Measurements from ENCODE around the gene RAD51B.

GRCh38 chr14:68606644-68607043, 787.1 kb downstream of the RAD51B start:
- no peak for TF ChIP-seq POLR2A (IDR thresholded peaks at IDR 0.05; ENCODE audit: low read depth, low read length)
- no peak for TF ChIP-seq TAF1 (IDR thresholded peaks at IDR 0.05; ENCODE audit: low read depth, low read length)
- no peak for TF ChIP-seq POLR2AphosphoS5 (IDR thresholded peaks at IDR 0.05; ENCODE audit: low read depth, low read length)
- TF ChIP-seq SPI1 (IDR thresholded peaks at IDR 0.05; ENCODE audit: low read depth, low read length) = no peak
- TF ChIP-seq POU2F2 (IDR thresholded peaks at IDR 0.05; ENCODE audit: low read depth, low read length) = no peak
- no peak for TF ChIP-seq PAX5 (IDR thresholded peaks at IDR 0.05; ENCODE audit: insufficient read depth, low read length, severe bottlenecking)

All from GM12891 (cell line).